ENCODE results near the gene FAM184A.

DNA sequence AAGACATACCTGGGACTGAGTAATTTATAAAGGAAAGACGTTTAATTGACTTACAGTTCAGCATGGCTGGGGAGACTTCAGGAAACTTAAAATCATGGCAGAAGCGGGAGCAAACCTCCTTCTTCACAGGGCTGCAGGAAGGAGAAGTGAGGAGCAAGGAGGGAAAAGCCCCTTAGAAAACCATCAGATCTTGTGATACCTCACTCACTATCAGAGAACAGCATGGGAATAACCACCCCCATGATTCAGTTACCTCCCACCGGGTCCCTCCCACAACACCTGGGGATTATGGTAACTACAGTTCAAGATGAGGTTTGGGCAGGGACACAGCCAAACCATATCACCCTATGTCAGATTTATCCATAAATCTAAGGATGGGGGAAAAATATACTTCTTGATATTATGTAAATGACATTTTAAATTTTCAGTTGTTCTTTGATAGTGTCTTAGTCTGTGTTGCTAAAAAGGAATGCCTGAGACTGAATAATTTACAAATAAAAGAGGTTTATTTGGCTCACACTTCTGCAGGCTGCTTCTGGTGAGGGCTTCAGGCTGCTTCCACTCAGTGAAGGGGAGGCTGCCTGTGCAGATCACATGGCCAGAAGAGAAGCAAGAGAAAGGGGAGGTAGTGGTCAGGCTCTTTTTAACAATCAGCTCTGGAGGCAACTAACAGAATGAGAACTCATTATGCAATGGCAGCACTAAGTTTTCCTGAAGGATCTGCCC is 142.3 kb downstream of the FAM184A start:
- TF ChIP-seq, protein P1, sequence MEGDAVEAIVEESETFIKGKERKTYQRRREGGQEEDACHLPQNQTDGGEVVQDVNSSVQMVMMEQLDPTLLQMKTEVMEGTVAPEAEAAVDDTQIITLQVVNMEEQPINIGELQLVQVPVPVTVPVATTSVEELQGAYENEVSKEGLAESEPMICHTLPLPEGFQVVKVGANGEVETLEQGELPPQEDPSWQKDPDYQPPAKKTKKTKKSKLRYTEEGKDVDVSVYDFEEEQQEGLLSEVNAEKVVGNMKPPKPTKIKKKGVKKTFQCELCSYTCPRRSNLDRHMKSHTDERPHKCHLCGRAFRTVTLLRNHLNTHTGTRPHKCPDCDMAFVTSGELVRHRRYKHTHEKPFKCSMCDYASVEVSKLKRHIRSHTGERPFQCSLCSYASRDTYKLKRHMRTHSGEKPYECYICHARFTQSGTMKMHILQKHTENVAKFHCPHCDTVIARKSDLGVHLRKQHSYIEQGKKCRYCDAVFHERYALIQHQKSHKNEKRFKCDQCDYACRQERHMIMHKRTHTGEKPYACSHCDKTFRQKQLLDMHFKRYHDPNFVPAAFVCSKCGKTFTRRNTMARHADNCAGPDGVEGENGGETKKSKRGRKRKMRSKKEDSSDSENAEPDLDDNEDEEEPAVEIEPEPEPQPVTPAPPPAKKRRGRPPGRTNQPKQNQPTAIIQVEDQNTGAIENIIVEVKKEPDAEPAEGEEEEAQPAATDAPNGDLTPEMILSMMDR (IDR thresholded peaks at IDR 0.05 in 4 of 5, conservative IDR thresholded peaks at IDR 0.05 in 1 of 5): no peak
- TF ChIP-seq POLR2A (IDR thresholded peaks at IDR 0.05): no peak

Data from gastrocnemius medialis (tissue), 4 donors.